Trophoblast cell (in vitro differentiated cells and primary cell): ENCODE measurements around the gene SAXO1.
A peak's percentile ranks its signal among the peaks of the same experiment; 100 is the strongest.

Experiments used
- DNase-seq, 2 donors: peaks; one replicate each; pipeline ENCODE4 v3.0.0-alpha.2; 2016
- H2AFZ ChIP-seq: 2 replicates; pipeline ENCODE4 v1.6.1; 2013; ENCODE audit warnings: low read length, moderate library complexity, mild to moderate bottlenecking; ENCODE audit not compliant: insufficient read depth, poor library complexity
- H2AK5ac ChIP-seq: 2 replicates; pipeline ENCODE4 v1.6.1; 2013; ENCODE audit warnings: mild to moderate bottlenecking, low read length
- H2BK120ac ChIP-seq: 2 replicates; pipeline ENCODE4 v1.6.1; 2013; ENCODE audit warnings: low read length, mild to moderate bottlenecking, moderate library complexity; ENCODE audit not compliant: insufficient read depth, poor library complexity
- H2BK12ac ChIP-seq: 2 replicates; pipeline ENCODE4 v1.6.1; 2013; ENCODE audit warnings: mild to moderate bottlenecking, low read length, moderate library complexity
- H2BK5ac ChIP-seq: 2 replicates; pipeline ENCODE4 v1.6.1; 2013; ENCODE audit warnings: low read length, low read depth, moderate library complexity, mild to moderate bottlenecking; ENCODE audit not compliant: poor library complexity
- H3K14ac ChIP-seq: 2 replicates; pipeline ENCODE4 v1.6.1; 2013; ENCODE audit warnings: mild to moderate bottlenecking, low read length
- H3K18ac ChIP-seq: 2 replicates; pipeline ENCODE4 v1.6.1; 2013; ENCODE audit warnings: mild to moderate bottlenecking, low read length
- H3K23ac ChIP-seq: 2 replicates; pipeline ENCODE4 v1.6.1; 2013; ENCODE audit warnings: low read length
- H3K27ac ChIP-seq: 2 replicates; pipeline ENCODE4 v1.5.1; 2013; ENCODE audit warnings: low read depth, mild to moderate bottlenecking, inconsistent platforms, low read length, moderate library complexity
- H3K27me3 ChIP-seq: 2 replicates; pipeline ENCODE4 v1.6.1; 2013; ENCODE audit warnings: inconsistent platforms, mild to moderate bottlenecking, low read length, moderate library complexity; ENCODE audit not compliant: insufficient read depth
- H3K36me3 ChIP-seq, 2 experiments: 1 replicate in 1 of 2; 2 replicates in 1 of 2; pipeline ENCODE4 v1.6.1; 2013; ENCODE audit warnings: low read length in 2 of 2, mild to moderate bottlenecking in 2 of 2, moderate library complexity in 1 of 2; ENCODE audit not compliant: insufficient read depth in 2 of 2, control insufficient read depth in 1 of 2
- H3K4ac ChIP-seq: 2 replicates; pipeline ENCODE4 v1.6.1; 2013; ENCODE audit warnings: low read depth, mild to moderate bottlenecking, low read length, moderate library complexity
- H3K4me1 ChIP-seq, 2 experiments: 1 replicate in 1 of 2; 2 replicates in 1 of 2; pipeline ENCODE4 v1.6.1; 2013; ENCODE audit warnings: low read length in 2 of 2, mild to moderate bottlenecking in 2 of 2, moderate library complexity in 1 of 2; ENCODE audit not compliant: insufficient read depth in 2 of 2, control insufficient read depth in 1 of 2
- H3K4me2 ChIP-seq: 2 replicates; pipeline ENCODE4 v1.6.1; 2013; ENCODE audit warnings: inconsistent platforms, mild to moderate bottlenecking, low read length, moderate library complexity
- H3K4me3 ChIP-seq: 2 replicates; pipeline ENCODE4 v1.5.1; 2013; ENCODE audit warnings: mild to moderate bottlenecking, low read depth, low read length, inconsistent platforms
- H3K79me1 ChIP-seq: one replicate; pipeline ENCODE4 v1.6.1; 2013; ENCODE audit warnings: low read length
- H3K79me2 ChIP-seq: 2 replicates; pipeline ENCODE4 v1.6.1; 2013; ENCODE audit warnings: low read length, mild to moderate bottlenecking; ENCODE audit not compliant: control insufficient read depth, insufficient read depth, poor library complexity
- H3K9ac ChIP-seq: 2 replicates; pipeline ENCODE4 v1.6.1; 2013; ENCODE audit warnings: mild to moderate bottlenecking, low read length
- H3K9me3 ChIP-seq: 2 replicates; pipeline ENCODE4 v1.6.1; 2013; ENCODE audit warnings: low read depth, mild to moderate bottlenecking, control low read depth, inconsistent platforms, low read length; ENCODE audit not compliant: insufficient read depth
- H4K12ac ChIP-seq: 2 replicates; pipeline ENCODE4 v1.6.1; 2013; ENCODE audit warnings: low read depth, mild to moderate bottlenecking, low read length, moderate library complexity
- H4K8ac ChIP-seq: 2 replicates; pipeline ENCODE4 v1.6.1; 2013; ENCODE audit warnings: low read depth, mild to moderate bottlenecking, low read length, moderate library complexity
- H4K91ac ChIP-seq: one replicate; pipeline ENCODE4 v1.6.1; 2013; ENCODE audit warnings: low read depth, mild to moderate bottlenecking, low read length, moderate library complexity
- WGBS: extraction: QIAGEN DNeasy Blood & Tissue Kit; methylation state at CpG from one replicate; pipeline ENCODE4 v1.1.7; 2013; ENCODE audit warnings: missing lambda C conversion rate; ENCODE audit not compliant: insufficient read length, insufficient coverage; ENCODE audit errors: extremely low coverage; 5-methylcytosine and 5-hydroxymethylcytosine counted together

The SAXO1 gene

DNA sequence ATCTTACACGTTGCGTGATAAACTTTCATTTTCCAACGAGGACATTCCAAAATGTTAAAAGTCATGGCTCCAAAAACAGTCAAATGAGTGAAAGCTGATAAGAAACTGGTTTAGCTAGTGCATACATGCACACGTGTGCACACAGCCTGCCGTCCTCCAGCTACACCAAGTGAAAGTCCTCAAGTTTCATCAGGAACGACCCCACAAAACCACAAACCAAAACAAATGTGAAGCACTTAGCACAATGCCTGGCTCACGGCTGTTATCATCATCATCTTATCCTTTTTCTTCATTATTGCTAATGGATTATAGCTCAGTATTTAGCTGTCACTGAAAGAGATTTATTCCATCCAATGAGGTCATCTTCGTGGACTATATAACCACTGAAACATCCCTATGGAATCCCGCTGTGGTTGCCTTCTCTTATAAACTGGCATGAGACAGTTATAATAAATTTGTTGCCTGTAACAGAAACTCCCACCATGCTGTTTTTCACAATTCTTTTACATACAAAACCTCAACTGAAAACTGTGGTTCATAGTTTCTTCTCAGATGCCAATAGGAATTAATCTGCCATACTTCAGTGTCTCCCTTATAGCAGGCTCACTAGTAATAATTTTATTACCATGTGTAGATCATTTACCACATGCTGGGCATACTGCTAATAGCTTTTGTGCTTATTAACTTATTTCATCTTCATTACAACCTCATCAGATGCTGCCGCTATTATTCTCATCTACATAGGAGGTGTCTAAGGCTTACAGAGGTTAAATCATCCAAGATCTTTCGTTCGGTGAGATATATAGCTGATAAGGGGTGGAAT lies 56.1 kb downstream of the SAXO1 start:
- Histone ChIP-seq H2BK12ac (no peak overlapping the region), H4K12ac (no peak overlapping the region), H4K91ac (no peak overlapping the region), H3K4ac (no peak overlapping the region), H3K27me3 (no peaks in the 10 kb centered on the region), H2AK5ac (no peak overlapping the region), H3K9ac (no peak overlapping the region), H2BK120ac (no peak overlapping the region), H3K23ac (no peak overlapping the region), H3K27ac (no peak overlapping the region), H3K79me1 (no peaks in the 10 kb centered on the region), H3K4me2 (no peak overlapping the region), H3K9me3 (no peaks in the 10 kb centered on the region), H3K4me3 (no peak overlapping the region), H3K4me1 (no peaks in the 10 kb centered on the region), H3K18ac (no peak overlapping the region), H2AFZ (no peak overlapping the region), H2BK5ac (no peak overlapping the region), H4K8ac (no peak overlapping the region), H3K36me3 (no peaks in the 10 kb centered on the region), H3K14ac (no peak overlapping the region), H3K79me2 (no peaks in the 10 kb centered on the region)
- DNase-seq = peak in 1 of 2 donors; percentile 58
- WGBS = no CpG with 5 or more reads among the region's 12 CpGs

DNA sequence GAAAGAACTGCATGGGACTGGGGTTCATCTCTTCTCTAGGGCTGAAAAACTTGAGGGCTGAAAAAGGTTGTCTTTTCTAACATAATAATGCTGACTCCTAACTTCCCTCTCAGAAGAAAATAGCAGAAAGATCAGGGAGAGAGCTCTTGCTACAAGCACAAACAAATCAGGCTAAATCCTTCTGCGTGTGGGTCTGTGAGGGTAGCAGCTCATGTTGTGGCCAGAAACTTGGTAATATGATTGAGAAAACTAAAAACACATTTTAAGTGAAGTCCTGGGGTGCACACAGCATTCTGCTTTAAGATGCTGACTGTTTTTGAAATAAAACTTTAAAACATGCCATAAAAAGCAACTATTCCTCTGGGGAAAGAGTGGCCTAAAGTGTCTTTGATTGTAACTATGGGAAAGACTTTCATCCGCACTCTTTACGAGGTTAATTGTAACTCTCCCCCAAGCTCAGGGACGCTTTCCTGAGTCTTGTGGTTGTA lies 56.7 kb downstream of the SAXO1 start:
- Histone ChIP-seq H2AK5ac (no peak overlapping the region), H2AFZ (no peak overlapping the region), H4K8ac (no peak overlapping the region), H3K27me3 (no peaks in the 10 kb centered on the region), H2BK120ac (no peak overlapping the region), H3K36me3 (no peaks in the 10 kb centered on the region), H2BK5ac (no peak overlapping the region), H3K9ac (no peak overlapping the region), H3K79me2 (no peaks in the 10 kb centered on the region), H3K4me2 (no peak overlapping the region), H3K27ac (no peak overlapping the region), H3K79me1 (no peaks in the 10 kb centered on the region), H3K4me3 (no peak overlapping the region), H3K4ac (no peak overlapping the region), H3K14ac (no peak overlapping the region), H4K12ac (no peak overlapping the region), H3K18ac (no peak overlapping the region), H2BK12ac (no peak overlapping the region), H3K23ac (no peak overlapping the region), H3K4me1 (no peaks in the 10 kb centered on the region), H4K91ac (no peak overlapping the region), H3K9me3 (no peaks in the 10 kb centered on the region)
- no peak for DNase-seq
- WGBS = no CpG with 5 or more reads among the region's 4 CpGs

DNA sequence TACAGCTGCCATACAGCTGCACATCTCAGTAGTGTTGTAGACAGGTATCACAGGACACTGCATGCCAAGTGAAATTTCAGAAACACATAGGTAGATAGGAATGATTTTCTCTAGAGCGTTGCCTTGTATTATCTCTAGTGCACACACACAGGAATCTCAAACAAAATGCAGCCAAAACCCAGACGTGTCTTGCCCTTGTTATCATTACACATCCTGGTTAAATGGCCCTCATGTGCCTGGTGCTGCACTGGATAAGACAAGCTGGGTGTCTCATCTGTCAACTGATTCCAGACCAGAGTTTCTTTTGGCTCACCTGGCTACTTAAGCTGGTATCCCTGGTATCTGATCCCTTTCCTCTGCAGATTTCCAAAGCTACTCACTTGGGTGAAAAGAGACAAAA lies 59.7 kb downstream of the SAXO1 start:
- no peak overlapping the region for H2BK120ac ChIP-seq
- no peaks in the 10 kb centered on the region for H3K79me1 ChIP-seq
- H3K4me1 ChIP-seq = no peaks in the 10 kb centered on the region
- H2BK12ac ChIP-seq = no peak overlapping the region
- H3K23ac ChIP-seq = no peak overlapping the region
- no peak overlapping the region for H2AK5ac ChIP-seq
- no peak overlapping the region for H4K8ac ChIP-seq
- H2AFZ ChIP-seq = no peak overlapping the region
- H3K4me2 ChIP-seq = no peak overlapping the region
- H3K4ac ChIP-seq = no peak overlapping the region
- H4K91ac ChIP-seq = no peak overlapping the region
- no peak overlapping the region for H3K14ac ChIP-seq
- H4K12ac ChIP-seq = no peak overlapping the region
- H3K79me2 ChIP-seq = no peaks in the 10 kb centered on the region
- H3K27ac ChIP-seq = no peak overlapping the region
- peak in 1 of 2 donors; percentile 66 for DNase-seq
- no peaks in the 10 kb centered on the region for H3K36me3 ChIP-seq
- WGBS = no CpG with 5 or more reads among the region's 2 CpGs
- peaks cover 1% of the 10 kb centered on the region for H3K9me3 ChIP-seq
- no peak overlapping the region for H3K4me3 ChIP-seq
- H3K9ac ChIP-seq = no peak overlapping the region
- H3K27me3 ChIP-seq = no peaks in the 10 kb centered on the region
- H3K18ac ChIP-seq = no peak overlapping the region
- H2BK5ac ChIP-seq = no peak overlapping the region

DNA sequence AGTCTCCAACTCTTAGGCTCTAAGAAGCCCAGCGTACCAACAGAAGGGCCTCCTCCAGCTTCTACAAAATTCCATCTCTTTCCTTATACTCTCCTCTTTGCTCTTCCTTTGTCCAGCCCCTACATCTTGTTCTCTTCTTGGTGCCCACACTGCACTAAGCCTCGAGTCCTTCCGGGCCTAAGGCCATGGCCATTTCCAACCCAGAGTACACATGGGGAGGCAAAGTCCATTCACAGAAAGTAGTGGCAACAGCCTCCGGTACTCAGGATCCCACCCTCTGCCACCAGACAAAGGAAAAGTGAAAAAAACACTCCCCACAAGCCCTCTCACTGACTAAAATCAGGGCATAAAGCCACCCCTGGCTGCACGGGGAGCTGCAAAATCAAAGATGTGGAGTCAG lies 60.3 kb downstream of the SAXO1 start:
- Histone ChIP-seq H3K4me1 (no peaks in the 10 kb centered on the region), H3K79me1 (no peaks in the 10 kb centered on the region), H3K4me3 (no peak overlapping the region), H3K27ac (no peak overlapping the region), H3K23ac (no peak overlapping the region), H3K9ac (no peak overlapping the region), H2AFZ (no peak overlapping the region), H3K4ac (no peak overlapping the region), H3K79me2 (no peaks in the 10 kb centered on the region), H3K36me3 (no peaks in the 10 kb centered on the region), H3K14ac (no peak overlapping the region), H2BK5ac (no peak overlapping the region), H2BK120ac (no peak overlapping the region), H3K18ac (no peak overlapping the region), H3K27me3 (no peaks in the 10 kb centered on the region), H3K9me3 (peaks cover 4% of the 10 kb centered on the region), H4K12ac (no peak overlapping the region), H2BK12ac (no peak overlapping the region), H4K91ac (no peak overlapping the region), H2AK5ac (no peak overlapping the region), H3K4me2 (no peak overlapping the region), H4K8ac (no peak overlapping the region)
- no peak for DNase-seq
- WGBS = no CpG with 5 or more reads among the region's 5 CpGs
